ENCODE results near the gene ANKRD17. TPM values are rescaled to one million over a fixed set of nuclear protein-coding genes. Genes with fewer than 3 reads are reported as not detected.
A peak's percentile ranks its signal among the peaks of the same experiment; 100 is the strongest.

The ANKRD17 gene
- total and polyA plus RNA-seq, 2 of the 4 experiments (the other 2 are of a cell fraction) = 28.5 to 75.3 TPM

GRCh38 chr4:73193659-73194058 lies 64.9 kb downstream of the ANKRD17 start:
- no peak overlapping the region for H3K4me2 ChIP-seq (ENCODE audit: low read depth, low read length)
- no TSS peak for BruUV-seq (replicated peaks)
- no peak overlapping the region for H3K27ac ChIP-seq (ENCODE audit: insufficient read depth, low read length)
- H2BK15ac ChIP-seq (ENCODE audit: low read depth, low read length) = no peak overlapping the region
- TF ChIP-seq CEBPB (IDR thresholded peaks at IDR 0.05; ENCODE audit: low read depth, low read length) (peak; percentile 72), USF2 (IDR thresholded peaks at IDR 0.05; ENCODE audit: low read depth, low read length) (no peak)
- 0 out of 2 replicates have a peak, but pooled peaks cover 2% of the 10 kb centered on the region for H3K36me3 ChIP-seq (ENCODE audit: control insufficient read depth, insufficient read depth, low read length)
- H3K9me1 ChIP-seq (ENCODE audit: insufficient read depth, low read length) = peaks cover 7% of the 10 kb centered on the region; the same call in 1 of the 2 replicates
- H2BK20ac ChIP-seq (ENCODE audit: low read depth, low read length) = no peak overlapping the region
- POLR2A ChIA-PET (ENCODE audit: unreplicated experiment) = no interaction called here
- H3K14ac ChIP-seq (replicated peaks; ENCODE audit: low read depth, low read length) = no peak overlapping the region
- no peak overlapping the region for H2AK9ac ChIP-seq (replicated peaks; ENCODE audit: low read depth, low read length, poor library complexity)
- H3K9ac ChIP-seq (ENCODE audit: low read depth, low read length) = no peak overlapping the region
- H3K4ac ChIP-seq (ENCODE audit: low read depth, low read length) = no peak overlapping the region
- no peak overlapping the region for H2AFZ ChIP-seq (replicated peaks; ENCODE audit: low read length, poor library complexity)
- no peak overlapping the region for H4K91ac ChIP-seq (ENCODE audit: insufficient read depth, low read depth, low read length)
- H3K56ac ChIP-seq (ENCODE audit: extremely low read depth, insufficient read depth, low read length) = no peak overlapping the region
- no peaks in the 10 kb centered on the region for H3K27me3 ChIP-seq (ENCODE audit: control insufficient read depth, insufficient read depth, low read length)
- ATAC-seq (ENCODE audit: low read depth) (no peak), DNase-seq (no peak)
- in situ Hi-C loops (cut with MboI; ENCODE audit: low sequenced_read_pairs) (no loop called here), intact Hi-C loops (cut with micrococcal nuclease) (no loop called here), dilution Hi-C loops (cut with HindIII; ENCODE audit: low sequenced_read_pairs, unreplicated experiment) (no loop called here)
- H3K79me1 ChIP-seq (ENCODE audit: low read depth in 1 of 2, low read length in 2 of 2) = peaks cover 10 to 46% of the 10 kb centered on the region in 2 experiments
- H4K5ac ChIP-seq (ENCODE audit: low read depth, low read length) = no peak overlapping the region
- H4K20me1 ChIP-seq (ENCODE audit: insufficient read depth, low read length) = peaks cover 24% of the 10 kb centered on the region
- CTCF ChIA-PET = no interaction called here
- no peak overlapping the region for H3K23ac ChIP-seq (ENCODE audit: low read depth, low read length)
- no CpG with 5 or more reads among the region's 4 CpGs for WGBS, 2 experiments (ENCODE audit: extremely low coverage in 2 of 2, insufficient read length in 1 of 2)
- no peak overlapping the region for H2AK5ac ChIP-seq (ENCODE audit: low read depth, low read length)
- peaks cover 7% of the 10 kb centered on the region for H3K4me1 ChIP-seq (ENCODE audit: control insufficient read depth, insufficient read depth, low read length)
- H2BK5ac ChIP-seq (ENCODE audit: low read depth, low read length, poor library complexity, severe bottlenecking) = no peak overlapping the region
- H3K4me3 ChIP-seq (ENCODE audit: insufficient read depth, low read depth, low read length) = no peak overlapping the region
- H3K9me3 ChIP-seq (ENCODE audit: control insufficient read depth, insufficient read depth, low read length) = no peaks in the 10 kb centered on the region
- H2BK120ac ChIP-seq (ENCODE audit: low read depth, low read length) = no peak overlapping the region
- H4K8ac ChIP-seq (ENCODE audit: low read depth in 2 of 2, low read length in 2 of 2) = no peak overlapping the region; a peak in 1 of 4 replicates
- H3K18ac ChIP-seq (ENCODE audit: low read depth, low read length) = no peak overlapping the region

Data from IMR-90 (cell line).